HCT116 (cell line): ENCODE results near the gene GYS2. TPM values are rescaled to one million over a fixed set of nuclear protein-coding genes. Genes with fewer than 3 reads are reported as not detected.

Experiments
- ATAC-seq: fragments of 200-7000 bp; cut with Tn5 transposase; 2 replicates; pipeline ENCODE4 v1.9.1; 2020; ENCODE audit warnings: mild to moderate bottlenecking, moderate library complexity
- BruUV-seq: library from RNA; stranded (reverse); fragments of 400-500 nt; replicated peaks from 2 replicates; lab custom pipeline; 2021; lab: Mats Ljungman, UMichigan
- CTCF ChIA-PET: fragments of 300-600 bp; sonication (Branson Sonifier 250); formaldehyde crosslinking; loops from one replicate; lab custom pipeline; 2021; ENCODE audit warnings: antibody characterized with exemption; lab: Charles Lee
- POLR2A ChIA-PET: fragments of 300-600, 350-600 bp; sonication (Branson Sonifier 250); formaldehyde crosslinking; loops from one replicate; lab custom pipeline; 2021; ENCODE audit warnings: antibody characterized with exemption; lab: Charles Lee
- RAD21 ChIA-PET, 2 experiments: fragments of 300-600 bp; sonication (Branson Sonifier 250); formaldehyde crosslinking; loops; one replicate each; lab custom pipeline; 2023; ENCODE audit warnings: low total read pairs in 2 of 2; ENCODE audit not compliant: uncharacterized antibody in 2 of 2, unreplicated experiment in 2 of 2, low non-redundant PET in 1 of 2; lab: Charles Lee
- DNase-seq: peaks from one replicate; pipeline ENCODE4 v3.0.0-alpha.2; 2010; ENCODE audit warnings: low read depth, low spot score
- H2AFZ ChIP-seq: fragments of 200-600 bp; shearing (Covaris generic), sonication (generic); 2 replicates; pipeline ENCODE4 v1.6.1; 2017; ENCODE audit warnings: low read depth, mixed run types, mixed read lengths, antibody characterized with exemption, low read length; ENCODE audit not compliant: poor library complexity, severe bottlenecking
- H3K27ac ChIP-seq: 2 replicates; pipeline ENCODE4 v1.5.1; 2012; ENCODE audit warnings: low read depth, low read length
- H3K27me3 ChIP-seq: fragments of 200-600 bp; sonication (generic); 2 replicates; pipeline ENCODE4 v1.6.1; 2016; ENCODE audit warnings: mixed run types, low read length, mixed read lengths; ENCODE audit not compliant: insufficient read depth
- H3K36me3 ChIP-seq, 2 experiments: fragments of 200-500 bp in 1 of 2; fragments of 200-600 bp in 1 of 2; sonication (Bioruptor generic) in 1 of 2; sonication (generic) in 1 of 2; 2 replicates each; pipeline versions ENCODE4 v1.5.1 to v1.6.1; 2014 to 2016; ENCODE audit warnings: low read length in 2 of 2, inconsistent platforms in 1 of 2, mixed read lengths in 1 of 2, mixed run types in 1 of 2; ENCODE audit not compliant: insufficient read depth in 2 of 2, control insufficient read depth in 1 of 2
- H3K4me1 ChIP-seq, 2 experiments: fragments of 200-600 bp in 1 of 2; sonication (generic) in 1 of 2; 2 replicates each; pipeline versions ENCODE4 v1.5.1 to v1.6.1; 2012 to 2017; ENCODE audit warnings: low read length in 2 of 2, inconsistent platforms in 1 of 2, mild to moderate bottlenecking in 1 of 2, mixed read lengths in 1 of 2, mixed run types in 1 of 2, moderate library complexity in 1 of 2; ENCODE audit not compliant: insufficient read depth in 2 of 2, control insufficient read depth in 1 of 2
- H3K4me2 ChIP-seq: fragments of 200-600 bp; sonication (generic); 2 replicates; pipeline ENCODE4 v1.6.1; 2017; ENCODE audit warnings: mixed run types, low read length, mixed read lengths
- H3K4me3 ChIP-seq, 2 experiments: fragments of 200-600 bp in 1 of 2; sonication (generic) in 1 of 2; replicated peaks in 1 of 2; 2 replicates each; pipeline ENCODE4 v1.5.1; 2011 to 2016; ENCODE audit warnings: low read length in 2 of 2, control low read depth in 1 of 2, low read depth in 1 of 2, mild to moderate bottlenecking in 1 of 2, mixed read lengths in 1 of 2, mixed run types in 1 of 2
- H3K79me2 ChIP-seq: fragments of 200-600 bp; sonication (generic); 2 replicates; pipeline ENCODE4 v1.6.1; 2017; ENCODE audit warnings: mild to moderate bottlenecking, mixed run types, low read length, moderate library complexity, mixed read lengths; ENCODE audit not compliant: insufficient read depth
- H3K9ac ChIP-seq: fragments of 200-600 bp; sonication (generic); 2 replicates; pipeline ENCODE4 v1.6.1; 2016; ENCODE audit warnings: low read length, mixed read lengths
- H3K9me2 ChIP-seq: fragments of 200-600 bp; sonication (generic), shearing (Covaris generic); 2 replicates; pipeline ENCODE4 v1.6.1; 2017; ENCODE audit warnings: mixed run types, mild to moderate bottlenecking, moderate library complexity; ENCODE audit not compliant: insufficient read depth
- H3K9me3 ChIP-seq, 2 experiments: fragments of 200-500 bp in 1 of 2; fragments of 200-600 bp in 1 of 2; sonication (Bioruptor generic) in 1 of 2; sonication (generic) in 1 of 2; 2 replicates each; pipeline ENCODE4 v1.6.1; 2014 to 2017; ENCODE audit warnings: low read length in 2 of 2, mixed read lengths in 2 of 2, inconsistent platforms in 1 of 2, low read depth in 1 of 2, mild to moderate bottlenecking in 1 of 2, mixed run types in 1 of 2, moderate library complexity in 1 of 2; ENCODE audit not compliant: control insufficient read depth in 1 of 2, insufficient read depth in 1 of 2
- H4K20me1 ChIP-seq: fragments of 200-600 bp; sonication (generic), shearing (Covaris generic); 2 replicates; pipeline ENCODE4 v1.6.1; 2017; ENCODE audit warnings: mixed run types, mild to moderate bottlenecking, moderate library complexity; ENCODE audit not compliant: insufficient read depth
- CTCF ChIP-seq, 3 experiments: fragments of 200-600 bp in 1 of 3; sonication (generic) in 1 of 3; IDR thresholded peaks in 2 of 3; conservative IDR thresholded peaks in 1 of 3; 2 replicates each; pipeline ENCODE4 v1.5.1; 2012 to 2017; ENCODE audit warnings: low read depth in 2 of 3, low read length in 2 of 3, antibody characterized with exemption in 1 of 3, borderline replicate concordance in 1 of 3, control low read depth in 1 of 3, mild to moderate bottlenecking in 1 of 3, mixed read lengths in 1 of 3, mixed run types in 1 of 3, moderate library complexity in 1 of 3; ENCODE audit not compliant: insufficient read depth in 1 of 3
- EZH2 ChIP-seq: fragments of 200-600 bp; sonication (generic); IDR thresholded peaks from 2 replicates; pipeline ENCODE4 v1.6.1; 2017; ENCODE audit warnings: antibody characterized with exemption, mixed run types
- FOSL1 ChIP-seq: IDR thresholded peaks from 2 replicates; pipeline ENCODE4 v1.6.1; 2012; ENCODE audit warnings: low read depth
- JUND ChIP-seq: IDR thresholded peaks from 2 replicates; pipeline ENCODE4 v1.6.1; 2012
- POLR2A ChIP-seq: IDR thresholded peaks from 2 replicates; pipeline ENCODE4 v1.7.0; 2011; ENCODE audit warnings: borderline replicate concordance; ENCODE audit not compliant: insufficient read depth, insufficient read length; ENCODE audit errors: extremely low read depth
- POLR2AphosphoS5 ChIP-seq: IDR thresholded peaks from 2 replicates; pipeline ENCODE4 v1.6.1; 2011; ENCODE audit warnings: mild to moderate bottlenecking, low read depth, low read length, moderate library complexity
- RAD21 ChIP-seq: IDR thresholded peaks from 2 replicates; pipeline ENCODE4 v1.6.1; 2012; ENCODE audit warnings: low read depth, mild to moderate bottlenecking
- REST ChIP-seq: IDR thresholded peaks from 2 replicates; pipeline ENCODE4 v1.6.1; 2012; ENCODE audit warnings: low read depth
- SRF ChIP-seq: IDR thresholded peaks from 2 replicates; pipeline ENCODE4 v1.6.1; 2012; ENCODE audit warnings: low read depth
- TCF7L2 ChIP-seq: IDR thresholded peaks from 2 replicates; pipeline ENCODE4 v1.7.0; 2011; ENCODE audit warnings: borderline replicate concordance, inconsistent platforms; ENCODE audit not compliant: insufficient read depth, insufficient read length; ENCODE audit errors: extremely low read depth
- YY1 ChIP-seq: IDR thresholded peaks from 2 replicates; pipeline ENCODE4 v1.6.1; 2011; ENCODE audit warnings: low read length, low read depth, moderate library complexity, mild to moderate bottlenecking; ENCODE audit not compliant: insufficient replicate concordance; ENCODE audit errors: extremely low read depth
- ZFX ChIP-seq: fragments of 450-650 bp; IDR thresholded peaks from 2 replicates; pipeline ENCODE4 v1.6.1; 2017
- ZNF274 ChIP-seq: fragments of 200-500 bp; sonication (Bioruptor generic); IDR thresholded peaks from 2 replicates; pipeline ENCODE4 v1.6.1; 2014; ENCODE audit warnings: mild to moderate bottlenecking, low read depth, low read length, inconsistent platforms
- intact Hi-C: fragments of 100-400 bp; cut with micrococcal nuclease; formaldehyde crosslinking; loops from 2 replicates; pipeline ENCODE4 v1.10.0; 2022
- total RNA-seq: library from RNA; stranded (reverse); gene quantifications from one replicate; pipeline ENCODE4 v1.2.1, GENCODE V29; 2021; ENCODE audit not compliant: unreplicated experiment

The GYS2 gene
- total RNA-seq, 1 experiment from 2014 or later, result not detected

GRCh38 chr12:21502872-21503271, 101.8 kb downstream of the GYS2 start:
- Histone ChIP-seq H3K36me3 (peaks cover 0 to 1% of the 10 kb centered on the region in 2 experiments; a peak in 1 of 4 replicates), H2AFZ (no peak overlapping the region), H3K9me2 (no peaks in the 10 kb centered on the region), H3K9ac (peak overlapping the region; percentile 93), H4K20me1 (no peaks in the 10 kb centered on the region), H3K9me3 (no peaks in the 10 kb centered on the region), H3K27ac (no peak overlapping the region), H3K4me1 (peaks cover 13 to 19% of the 10 kb centered on the region in 2 experiments; a peak in 3 of 4 replicates), H3K4me2 (peak overlapping the region; percentile 81), H3K27me3 (no peaks in the 10 kb centered on the region), H3K4me3 (peak overlapping the region; percentile 81 to 94), H3K79me2 (peaks cover 73% of the 10 kb centered on the region)
- ATAC-seq, result no peak
- BruUV-seq, result TSS peak; percentile 46
- ChIA-PET CTCF (no interaction called here), RAD21 (no interaction called here), POLR2A (no interaction called here)
- no peak for DNase-seq
- intact Hi-C loops, result no loop called here
- no peak for TF ChIP-seq ZNF274
- TF ChIP-seq ZFX, result no peak
- TF ChIP-seq POLR2AphosphoS5, result no peak
- no peak for TF ChIP-seq REST
- no peak for TF ChIP-seq CTCF (IDR thresholded peaks at IDR 0.05 in 2 of 3, conservative IDR thresholded peaks at IDR 0.05 in 1 of 3; ENCODE audit: borderline replicate concordance in 1 of 3, insufficient read depth in 1 of 3, low read depth in 2 of 3, low read length in 2 of 3)
- TF ChIP-seq YY1, result no peak
- no peak for TF ChIP-seq JUND
- TF ChIP-seq POLR2A, result no peak
- no peak for TF ChIP-seq FOSL1
- no peak for TF ChIP-seq RAD21
- no peak for TF ChIP-seq EZH2
- no peak for TF ChIP-seq TCF7L2
- TF ChIP-seq SRF, result no peak
